Thoracic aorta (tissue), 2 donors: ENCODE results near the gene ZNF420. TPM values are rescaled to one million over a fixed set of nuclear protein-coding genes. Genes with fewer than 3 reads are reported as not detected.
"Not testable (repeated sequence)": the region's sequence is repeated elsewhere in the genome, so short reads cannot be mapped to it uniquely, and the experiment has no call there.

Source experiments
- ATAC-seq: fragments of 150-250 bp; one replicate; pipeline ENCODE4 v1.8.0; 2017; ENCODE audit warnings: low read depth; ENCODE audit not compliant: insufficient number of reproducible peaks, low FRiP score
- DNase-seq: peaks from one replicate; pipeline ENCODE4 v3.0.0-alpha.2; 2020; ENCODE audit warnings: low spot score
- H3K27ac ChIP-seq, 2 donors: fragments of 200-600 bp; sonication (generic); 1 replicate in 1 of 2; 2 replicates in 1 of 2; pipeline ENCODE4 v1.5.1; 2016; ENCODE audit warnings: mild to moderate bottlenecking in 2 of 2, moderate library complexity in 2 of 2
- H3K27me3 ChIP-seq: fragments of 200-600 bp; sonication (generic); replicated peaks from 2 replicates; pipeline ENCODE4 v1.6.0; 2016; ENCODE audit warnings: mild to moderate bottlenecking; ENCODE audit not compliant: insufficient read depth
- H3K36me3 ChIP-seq: fragments of 200-600 bp; sonication (generic); one replicate; pipeline ENCODE4 v1.5.1; 2016
- H3K4me1 ChIP-seq, 2 donors: fragments of 200-600 bp; sonication (generic); 1 replicate in 1 of 2; 2 replicates in 1 of 2; pipeline versions ENCODE4 v1.5.1 to v1.6.0; 2016; ENCODE audit warnings: low read depth in 2 of 2, mild to moderate bottlenecking in 1 of 2; ENCODE audit not compliant: control insufficient read depth in 1 of 2
- H3K4me3 ChIP-seq: fragments of 200-600 bp; sonication (generic); 2 replicates; pipeline ENCODE4 v1.5.1; 2016; ENCODE audit warnings: mild to moderate bottlenecking
- H3K9me3 ChIP-seq: fragments of 200-600 bp; sonication (generic); 2 replicates; pipeline ENCODE4 v1.5.1; 2016
- total RNA-seq, 2 donors: library from RNA; depleted of rRNA; stranded (reverse); fragments of >200 nt; gene quantifications; one replicate each; pipeline versions ENCODE4 v1.1.0 to v1.2.3, GENCODE V29; 2016
- TF ChIP-seq, protein P1 (sequence below): fragments of 200-600 bp; sonication (generic); IDR thresholded peaks from one replicate; pipeline ENCODE4 v1.5.1; 2019; ENCODE audit warnings: antibody characterized with exemption

Gene ZNF420
- total RNA-seq: 10 to 100 TPM in 1 of 2 donors, 1 to 10 TPM in 1; 1.8 to 17.5 TPM

DNA sequence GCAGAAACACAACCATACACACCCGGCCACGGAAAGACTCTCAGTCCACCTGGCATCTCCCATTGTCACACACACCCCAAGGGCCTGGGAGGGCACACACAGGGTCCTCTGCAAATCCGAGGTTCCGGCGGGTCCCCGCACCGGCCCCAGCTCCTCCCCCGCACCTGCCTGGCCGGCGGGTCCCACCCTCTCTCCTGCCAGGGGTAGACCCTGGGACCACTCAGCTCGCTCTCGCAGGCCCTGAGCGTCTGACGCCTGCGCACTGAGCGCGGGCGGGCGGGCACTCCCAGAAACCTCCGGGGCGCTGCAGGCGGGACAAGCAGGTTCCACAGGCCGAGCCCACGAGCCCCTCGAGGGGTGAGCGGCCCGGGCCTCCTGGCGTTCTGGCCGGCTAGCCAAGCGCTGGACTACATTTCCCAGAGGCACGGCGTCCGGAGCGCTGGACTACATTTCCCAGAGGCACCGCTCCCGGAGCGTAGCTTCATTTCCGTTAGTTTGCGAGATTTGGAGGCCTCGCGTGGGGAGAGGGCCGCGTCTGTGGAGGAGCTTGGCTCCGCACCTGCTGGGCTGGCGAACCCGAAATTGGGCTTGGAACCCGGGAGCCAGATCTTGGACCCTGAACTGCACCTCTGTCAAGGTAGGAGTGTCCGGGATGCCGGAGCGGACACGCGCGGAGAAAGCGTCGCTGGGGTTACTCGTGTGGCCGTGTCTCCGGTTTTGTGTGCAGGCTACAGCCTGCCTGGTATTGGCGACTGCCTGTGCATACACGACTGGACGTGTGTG lies at the start of gene ZNF420:
Gene ZNF420 (plus strand): TSS at position 500 of the 783 bp plus-strand sequence. CDS start 10,686 bp downstream, outside the sequence.
- peak; percentile 82 for ATAC-seq
- Histone ChIP-seq H3K36me3 (no peaks in the 10 kb centered on the region), H3K9me3 (peaks cover 13% of the 10 kb centered on the region), H3K27me3 (no peaks in the 10 kb centered on the region), H3K4me3 (peak within 1 kb of the TSS; percentile 83), H3K27ac (peak within 1 kb of the TSS; percentile 70 to 88), H3K4me1 (peaks cover 10 to 27% of the 10 kb centered on the region in 2 donors)
- TF ChIP-seq, protein P1, sequence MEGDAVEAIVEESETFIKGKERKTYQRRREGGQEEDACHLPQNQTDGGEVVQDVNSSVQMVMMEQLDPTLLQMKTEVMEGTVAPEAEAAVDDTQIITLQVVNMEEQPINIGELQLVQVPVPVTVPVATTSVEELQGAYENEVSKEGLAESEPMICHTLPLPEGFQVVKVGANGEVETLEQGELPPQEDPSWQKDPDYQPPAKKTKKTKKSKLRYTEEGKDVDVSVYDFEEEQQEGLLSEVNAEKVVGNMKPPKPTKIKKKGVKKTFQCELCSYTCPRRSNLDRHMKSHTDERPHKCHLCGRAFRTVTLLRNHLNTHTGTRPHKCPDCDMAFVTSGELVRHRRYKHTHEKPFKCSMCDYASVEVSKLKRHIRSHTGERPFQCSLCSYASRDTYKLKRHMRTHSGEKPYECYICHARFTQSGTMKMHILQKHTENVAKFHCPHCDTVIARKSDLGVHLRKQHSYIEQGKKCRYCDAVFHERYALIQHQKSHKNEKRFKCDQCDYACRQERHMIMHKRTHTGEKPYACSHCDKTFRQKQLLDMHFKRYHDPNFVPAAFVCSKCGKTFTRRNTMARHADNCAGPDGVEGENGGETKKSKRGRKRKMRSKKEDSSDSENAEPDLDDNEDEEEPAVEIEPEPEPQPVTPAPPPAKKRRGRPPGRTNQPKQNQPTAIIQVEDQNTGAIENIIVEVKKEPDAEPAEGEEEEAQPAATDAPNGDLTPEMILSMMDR: no peak
- DNase-seq: peak; percentile 73

DNA sequence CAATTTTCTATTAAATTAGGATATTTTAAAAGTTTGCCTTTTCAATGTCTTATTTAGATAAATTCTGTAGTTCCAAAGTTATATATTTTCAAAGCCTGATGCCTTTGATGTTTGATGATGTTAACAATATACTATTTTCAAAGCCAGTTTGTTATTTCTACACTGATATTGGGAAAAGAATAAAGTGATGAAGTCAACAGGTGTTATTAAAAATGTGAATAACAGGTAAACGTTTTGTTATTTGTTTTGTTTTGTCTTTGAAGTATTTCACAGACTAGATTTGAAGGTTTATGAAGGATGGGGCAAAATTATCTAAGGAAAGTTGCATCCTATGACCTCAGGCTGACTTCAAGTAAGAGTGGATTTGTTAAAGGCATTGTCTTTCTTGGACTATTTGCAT lies 33.1 kb upstream of the ZNF420 start:
- Histone ChIP-seq H3K36me3 (no peaks in the 10 kb centered on the region), H3K4me1 (no peaks in the 10 kb centered on the region), H3K4me3 (no peak overlapping the region), H3K9me3 (peaks cover 3% of the 10 kb centered on the region), H3K27me3 (no peaks in the 10 kb centered on the region), H3K27ac (no peak overlapping the region)
- TF ChIP-seq, protein P1: no peak
- ATAC-seq (no peak), DNase-seq (no peak)

DNA sequence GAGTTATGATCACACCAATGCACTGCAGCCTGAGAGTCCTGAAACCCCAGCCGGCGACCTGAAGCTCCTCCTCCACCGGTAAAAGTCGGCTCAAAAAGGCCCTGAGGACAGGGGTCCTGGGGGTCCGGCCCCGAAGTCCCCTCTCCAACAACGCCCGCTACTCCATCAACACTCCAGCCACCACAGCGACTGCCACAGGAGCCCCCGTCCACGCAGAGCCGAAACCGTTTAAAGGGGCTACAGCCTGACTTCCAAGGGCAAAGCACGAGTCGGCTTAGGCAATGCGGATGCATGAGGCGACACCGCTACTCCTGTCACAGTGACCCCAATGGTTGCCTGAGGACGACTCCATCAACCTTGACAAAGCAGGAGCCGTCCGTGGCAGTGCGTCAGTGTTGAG lies 22.9 kb upstream of the ZNF420 start:
- DNase-seq (no peak), ATAC-seq (no peak)
- H3K9me3 ChIP-seq: peaks cover 51% of the 10 kb centered on the region
- no peaks in the 10 kb centered on the region for H3K27me3 ChIP-seq
- H3K36me3 ChIP-seq: no peaks in the 10 kb centered on the region
- no peaks in the 10 kb centered on the region for H3K4me1 ChIP-seq
- TF ChIP-seq, protein P1: no peak
- no peak overlapping the region for H3K4me3 ChIP-seq
- H3K27ac ChIP-seq: no peak overlapping the region

DNA sequence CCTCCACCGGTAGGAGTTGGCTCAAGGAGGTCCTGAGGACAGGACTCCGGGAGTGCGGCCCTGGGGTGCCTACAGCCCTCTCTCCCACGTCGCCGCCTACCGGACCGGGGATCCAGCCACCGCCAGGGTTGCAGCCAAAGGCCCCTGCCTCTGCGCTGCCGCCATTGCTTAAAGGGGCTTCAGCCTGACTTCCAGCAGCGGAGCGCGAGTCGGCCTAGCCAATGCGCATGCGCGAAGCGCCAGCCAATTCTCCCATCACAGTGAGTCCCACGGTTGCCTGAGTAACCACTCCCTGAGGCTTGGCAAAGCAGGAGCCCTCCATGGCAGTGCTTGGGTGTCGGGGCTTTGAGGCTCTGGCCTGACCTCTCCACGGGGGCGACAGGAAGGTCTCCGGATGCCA lies 21.5 kb upstream of the ZNF420 start:
- DNase-seq (no peak), ATAC-seq (no peak)
- Histone ChIP-seq H3K4me1 (no peaks in the 10 kb centered on the region), H3K4me3 (no peak overlapping the region), H3K36me3 (no peaks in the 10 kb centered on the region), H3K27ac (no peak overlapping the region), H3K27me3 (no peaks in the 10 kb centered on the region), H3K9me3 (peaks cover 52% of the 10 kb centered on the region)
- TF ChIP-seq, protein P1: no peak

DNA sequence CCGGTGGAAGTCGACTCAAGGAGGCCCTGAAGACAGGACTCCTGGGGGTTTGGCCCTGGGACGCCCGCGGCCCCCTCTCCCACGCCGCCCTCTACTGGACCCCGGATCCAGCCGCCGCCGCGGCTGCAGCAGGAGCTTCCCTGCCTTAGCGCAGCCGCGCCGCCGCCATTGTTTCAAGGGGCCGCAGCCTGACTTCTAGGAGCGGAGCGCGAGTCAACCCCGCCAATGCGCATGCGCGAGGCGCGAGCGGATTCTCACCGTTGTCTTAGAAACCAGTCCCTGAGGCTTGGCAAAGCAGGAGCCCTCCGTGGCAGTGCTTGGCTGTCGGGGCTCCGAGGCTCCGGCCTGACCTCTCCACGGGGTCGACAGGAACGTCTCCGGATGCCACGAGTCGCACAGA lies 19.1 kb upstream of the ZNF420 start:
- Histone ChIP-seq H3K4me3 (no peak overlapping the region), H3K9me3 (peaks cover 43% of the 10 kb centered on the region), H3K27me3 (no peaks in the 10 kb centered on the region), H3K36me3 (no peaks in the 10 kb centered on the region), H3K4me1 (no peaks in the 10 kb centered on the region), H3K27ac (no peak overlapping the region)
- TF ChIP-seq, protein P1: no peak
- ATAC-seq: no peak
- no peak for DNase-seq

DNA sequence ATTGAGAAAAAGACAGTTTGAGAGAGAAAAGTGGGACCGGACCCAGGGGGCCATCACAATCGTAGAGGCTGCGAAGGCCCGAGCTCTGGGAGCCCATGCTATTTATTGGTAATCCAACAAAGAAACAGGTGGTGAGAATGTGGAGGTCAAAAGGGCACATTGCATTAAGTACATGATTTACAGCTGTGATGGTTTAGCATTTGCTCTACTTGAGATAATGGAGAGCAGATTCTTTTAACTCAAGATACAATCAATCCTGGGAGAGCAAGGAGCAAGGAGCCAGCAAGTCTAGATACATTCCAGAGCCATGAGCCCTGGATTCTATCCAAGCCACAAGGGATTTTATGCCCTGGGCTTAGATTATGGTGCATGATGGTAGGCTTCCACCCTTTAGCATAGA lies 13.3 kb upstream of the ZNF420 start:
- not testable (repeated sequence) for DNase-seq, H3K27ac ChIP-seq, H3K36me3 ChIP-seq, ATAC-seq, H3K27me3 ChIP-seq, H3K4me3 ChIP-seq, H3K4me1 ChIP-seq
- H3K9me3 ChIP-seq: peaks cover 26% of the 10 kb centered on the region
